HG02678 (cell line): ENCODE results near the gene ST3GAL4.
A peak's percentile ranks its signal among the peaks of the same experiment; 100 is the strongest.

ENCODE experiments used
- ATAC-seq: cut with Tn5 transposase; IDR thresholded peaks from one replicate; pipeline ENCODE4 v1.9.1; 2021; ENCODE audit warnings: mild to moderate bottlenecking, moderate library complexity; ENCODE audit not compliant: unreplicated experiment

ST3GAL4 gene

DNA sequence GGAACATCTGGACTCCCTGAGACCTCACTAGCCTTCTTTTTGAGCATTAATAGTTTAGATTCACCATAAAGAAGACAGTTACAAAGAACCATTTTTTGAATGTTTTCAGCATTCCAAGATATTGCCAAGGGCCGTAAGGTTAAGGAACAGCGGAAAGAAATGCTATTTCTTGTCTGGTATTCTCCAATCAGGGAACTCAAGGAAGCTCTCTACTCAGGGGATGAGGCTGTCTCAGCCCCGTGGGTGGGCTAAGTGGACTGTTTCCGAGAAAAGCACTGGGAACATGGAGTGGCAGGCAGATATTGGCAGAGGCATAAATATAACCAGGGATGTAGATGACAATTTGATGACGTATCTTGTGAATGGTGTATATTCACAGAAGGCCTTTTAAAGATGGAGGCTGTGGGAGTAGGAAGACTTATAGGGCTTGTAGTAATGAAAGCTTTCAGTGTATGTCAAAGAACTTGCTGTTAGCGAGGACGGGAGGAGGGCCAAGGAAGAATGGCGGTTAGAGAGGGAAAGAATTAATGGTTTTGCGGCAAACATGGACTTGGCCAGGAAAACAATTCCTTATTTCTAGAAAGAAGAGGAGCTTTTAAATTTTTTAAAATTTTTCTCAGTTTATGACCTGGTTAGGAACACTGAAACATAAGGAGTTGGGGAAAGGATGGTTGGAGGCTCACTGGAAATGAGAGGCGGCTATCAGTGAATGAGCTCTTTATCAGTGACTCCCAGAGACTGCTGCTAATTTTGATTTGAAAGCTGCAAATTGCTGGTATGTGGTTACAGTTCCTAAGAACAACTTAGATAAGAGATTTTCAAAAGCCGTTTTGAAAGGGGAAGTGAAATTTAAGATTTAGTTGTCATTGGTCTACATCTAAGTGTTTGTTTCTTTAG, 64.6 kb downstream of the ST3GAL4 start:
- ATAC-seq, result peak; percentile 78

DNA sequence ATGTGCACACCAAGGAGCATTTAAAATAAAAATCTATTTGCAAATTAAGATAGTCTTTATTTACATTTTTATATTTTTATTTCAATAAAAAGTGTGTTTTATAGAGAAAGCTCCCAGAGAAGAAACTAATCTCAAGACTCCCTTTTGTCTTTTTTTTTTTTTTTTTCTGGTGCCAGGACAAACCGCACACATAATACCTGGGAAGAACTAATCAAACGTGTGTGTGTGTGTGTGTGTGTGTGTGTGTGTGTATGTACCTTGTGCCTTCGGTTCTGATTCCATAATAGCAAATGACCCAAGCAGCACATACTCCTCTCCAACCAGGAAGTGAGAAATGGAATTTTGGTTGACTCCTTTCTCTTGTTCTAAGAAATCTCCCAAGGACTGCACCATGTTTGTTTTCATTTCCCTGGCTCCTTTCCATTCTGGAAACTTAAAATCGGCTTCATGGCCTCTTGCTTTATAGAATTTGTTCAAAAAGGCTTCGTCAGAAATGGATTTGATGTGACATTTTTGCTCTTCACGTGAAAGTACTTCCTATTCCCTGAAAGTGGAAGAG, 65.3 kb downstream of the ST3GAL4 start:
- ATAC-seq, result no peak

DNA sequence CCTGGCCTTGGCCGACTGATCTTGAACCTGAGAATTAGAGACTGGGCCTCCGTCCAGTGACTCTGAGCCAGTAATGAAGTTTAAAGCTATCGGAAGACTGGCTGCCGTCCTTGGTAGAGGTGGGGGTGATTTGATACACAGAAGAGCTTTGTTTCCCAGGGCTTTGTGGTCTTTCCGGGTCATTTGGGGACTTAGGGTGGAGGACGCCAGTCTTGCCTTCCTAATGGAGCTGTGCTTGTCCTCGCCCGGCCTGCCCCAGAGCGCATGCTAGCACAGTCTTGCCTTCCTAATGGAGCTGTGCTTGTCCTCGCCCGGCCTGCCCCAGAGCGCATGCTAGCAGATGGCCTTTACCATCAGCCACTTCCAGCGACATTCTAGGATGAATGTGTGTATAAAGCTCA, 65.8 kb downstream of the ST3GAL4 start:
- ATAC-seq, result no peak

DNA sequence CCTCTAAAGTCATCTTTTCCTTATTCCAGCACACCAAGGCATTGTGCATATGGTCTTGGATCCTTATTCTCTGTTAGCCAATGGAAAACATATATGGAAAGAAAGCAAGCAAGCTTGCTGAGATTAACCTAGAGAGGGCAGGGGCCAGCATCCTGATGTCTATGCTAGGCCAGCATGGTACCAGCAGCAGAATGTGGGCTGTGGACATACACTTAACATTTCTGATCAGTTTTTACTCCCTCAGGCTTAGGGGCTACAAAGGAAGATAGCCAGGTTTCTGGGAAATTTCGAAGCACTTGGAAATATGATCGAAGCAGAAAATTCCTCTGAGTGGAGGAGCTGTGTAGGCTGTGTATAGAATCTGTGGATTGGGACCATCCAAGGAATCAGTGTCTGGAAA, 67.0 kb downstream of the ST3GAL4 start:
- ATAC-seq, result no peak

- ATAC-seq, result no peak
Observed at GRCh38 chr11:126423154-126423553, 67.7 kb downstream of the ST3GAL4 start.

DNA sequence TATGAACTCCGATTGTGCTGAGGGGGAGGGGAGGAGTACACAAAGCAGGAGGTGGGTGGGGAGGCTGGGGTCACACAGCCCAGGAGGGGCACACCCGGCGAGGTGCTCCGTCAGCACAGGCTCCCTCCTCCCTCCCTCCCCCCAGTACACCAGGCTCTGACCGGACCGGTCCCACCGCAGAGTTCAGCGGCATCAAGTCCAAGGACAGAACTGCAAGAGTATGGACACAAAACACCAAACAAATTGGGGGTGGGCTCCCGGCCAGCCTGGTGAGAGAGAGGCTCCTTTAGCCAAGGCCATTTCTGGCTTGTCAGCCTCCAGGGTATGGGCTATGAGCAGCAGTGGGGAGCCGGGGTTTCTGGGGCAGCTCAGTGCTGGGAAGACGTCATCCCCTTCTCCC, 68.3 kb downstream of the ST3GAL4 start:
- ATAC-seq, result no peak

- ATAC-seq, result no peak
Observed at GRCh38 chr11:126424471-126425039, 69.1 kb downstream of the ST3GAL4 start.

DNA sequence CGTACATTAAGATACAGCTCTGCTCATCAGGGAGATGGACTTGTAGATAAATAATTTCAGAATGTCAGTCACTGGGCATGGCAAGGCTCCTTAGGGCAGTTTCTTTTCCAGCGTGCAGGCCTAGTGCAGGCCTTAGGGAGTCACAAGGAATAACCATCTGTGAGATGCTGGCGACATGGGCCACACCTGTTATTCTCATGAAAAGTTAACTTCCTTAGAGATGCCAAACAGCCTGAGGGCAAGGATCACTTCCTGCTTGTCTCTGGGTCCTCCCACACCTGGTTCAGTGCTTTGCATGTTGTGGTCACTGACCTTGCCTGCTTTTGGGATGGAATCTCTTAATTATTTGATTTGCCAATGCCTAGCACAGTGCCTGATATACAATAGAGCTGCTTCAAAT, 70.6 kb downstream of the ST3GAL4 start:
- no peak for ATAC-seq

DNA sequence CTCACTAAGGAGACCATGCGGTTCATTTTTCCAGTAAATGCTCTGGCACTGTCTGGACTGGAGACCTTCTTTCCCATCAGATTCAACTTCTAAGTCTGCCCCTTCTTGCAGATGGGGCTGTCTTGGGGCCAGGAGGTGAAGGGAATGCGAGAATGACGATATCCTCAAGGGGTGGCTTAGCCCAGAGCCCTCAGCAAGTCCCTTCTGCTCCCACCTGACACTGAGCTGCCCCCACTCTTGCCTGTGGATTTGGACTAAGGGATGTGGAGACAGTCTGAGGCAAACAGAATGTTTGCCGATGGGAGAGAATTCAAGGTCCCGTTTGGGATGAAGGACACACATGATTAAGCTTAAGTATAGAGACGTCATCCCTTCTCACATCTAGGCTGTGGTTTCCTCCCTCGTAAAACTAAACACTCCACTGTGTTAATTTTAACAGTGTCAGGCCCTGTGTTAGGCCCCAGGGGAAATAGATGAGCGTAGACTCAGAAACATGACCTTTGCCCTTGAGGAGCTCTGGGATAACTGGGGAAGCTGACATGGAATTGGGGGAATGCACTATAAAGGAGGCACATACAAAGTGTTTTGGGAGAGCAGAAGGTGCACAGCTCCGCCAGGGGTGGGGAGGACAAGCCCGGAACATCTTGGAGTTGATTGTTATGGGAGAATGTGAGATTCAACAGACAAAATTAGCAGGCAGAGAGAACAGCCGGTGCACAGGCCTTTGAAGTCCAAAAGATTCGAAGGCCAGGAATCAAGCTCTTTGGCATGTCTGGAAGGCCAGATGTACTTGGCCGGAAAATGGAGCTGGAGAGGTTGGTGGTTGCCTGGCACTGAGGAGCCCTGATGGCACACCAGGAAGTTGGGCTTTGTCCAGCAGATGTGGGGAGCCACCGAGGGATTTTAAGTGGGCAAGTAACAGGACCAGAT, 71.6 kb downstream of the ST3GAL4 start:
- peak; percentile 76 for ATAC-seq

GRCh38 chr11:126430581-126431335, 75.3 kb downstream of the ST3GAL4 start:
- no peak for ATAC-seq

GRCh38 chr11:126431401-126432064, 76.0 kb downstream of the ST3GAL4 start:
- no peak for ATAC-seq

DNA sequence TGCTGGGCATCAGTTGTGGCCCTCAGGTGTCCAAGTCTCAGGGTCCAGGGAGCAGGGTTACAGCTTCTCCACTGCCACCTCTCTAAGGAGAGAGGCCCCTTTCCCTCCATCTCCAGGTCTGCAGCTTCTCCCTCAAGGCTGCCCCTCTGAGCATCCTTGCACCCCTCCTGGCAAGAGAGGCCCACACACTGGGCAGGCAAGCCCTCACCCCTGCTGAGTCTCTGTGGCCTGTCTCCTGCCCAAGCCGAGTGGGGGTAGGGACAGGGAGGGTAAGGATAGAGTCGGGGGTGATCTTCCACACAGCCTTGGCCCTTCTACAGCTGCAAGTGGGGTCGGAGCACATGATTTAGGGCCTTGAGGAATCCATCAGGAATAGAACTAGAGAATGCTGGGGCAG, 76.6 kb downstream of the ST3GAL4 start:
- ATAC-seq, result no peak

DNA sequence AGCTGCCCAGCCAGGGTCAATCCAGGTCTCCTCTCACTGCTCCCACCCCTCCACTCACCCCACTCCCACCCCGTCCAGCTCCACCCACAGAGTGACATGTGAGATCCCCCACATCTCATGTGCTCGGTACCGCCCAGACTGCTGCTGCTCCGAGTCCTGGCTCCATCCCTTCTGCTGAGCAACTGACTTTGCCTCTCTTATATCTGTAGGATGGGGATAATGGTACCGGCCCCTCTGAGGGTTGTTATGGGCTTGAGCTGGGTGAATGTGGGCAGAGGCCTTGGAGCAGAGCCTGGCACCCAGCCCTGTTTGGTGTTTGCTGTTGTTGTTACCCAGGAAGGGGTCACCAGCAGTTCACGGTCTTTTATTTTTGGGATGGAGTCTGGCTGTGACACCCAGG, 77.0 kb downstream of the ST3GAL4 start:
- no peak for ATAC-seq

GRCh38 chr11:126433244-126433846, 77.9 kb downstream of the ST3GAL4 start:
- ATAC-seq, result no peak

- no peak for ATAC-seq
Observed at GRCh38 chr11:126433989-126434949, 78.8 kb downstream of the ST3GAL4 start.

DNA sequence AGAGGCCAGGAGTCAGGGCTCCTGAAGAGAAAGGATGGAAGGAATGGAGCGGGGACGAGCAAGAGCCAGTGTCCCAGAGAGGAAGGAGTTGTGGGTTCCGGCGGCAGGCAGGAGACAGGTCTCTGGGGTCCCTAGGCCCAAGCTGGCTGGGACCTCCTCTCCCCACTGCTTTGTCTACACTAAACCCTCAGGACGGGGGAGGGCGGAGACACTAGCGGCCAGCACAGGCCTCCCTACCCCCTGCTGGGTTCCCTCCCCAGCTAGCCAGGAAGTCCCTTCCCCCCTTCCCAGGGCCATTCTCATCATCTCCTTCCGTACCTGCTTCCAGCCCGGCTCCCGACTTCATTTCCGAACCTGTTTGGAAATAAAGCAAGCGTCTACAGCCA, 79.5 kb downstream of the ST3GAL4 start:
- no peak for ATAC-seq

DNA sequence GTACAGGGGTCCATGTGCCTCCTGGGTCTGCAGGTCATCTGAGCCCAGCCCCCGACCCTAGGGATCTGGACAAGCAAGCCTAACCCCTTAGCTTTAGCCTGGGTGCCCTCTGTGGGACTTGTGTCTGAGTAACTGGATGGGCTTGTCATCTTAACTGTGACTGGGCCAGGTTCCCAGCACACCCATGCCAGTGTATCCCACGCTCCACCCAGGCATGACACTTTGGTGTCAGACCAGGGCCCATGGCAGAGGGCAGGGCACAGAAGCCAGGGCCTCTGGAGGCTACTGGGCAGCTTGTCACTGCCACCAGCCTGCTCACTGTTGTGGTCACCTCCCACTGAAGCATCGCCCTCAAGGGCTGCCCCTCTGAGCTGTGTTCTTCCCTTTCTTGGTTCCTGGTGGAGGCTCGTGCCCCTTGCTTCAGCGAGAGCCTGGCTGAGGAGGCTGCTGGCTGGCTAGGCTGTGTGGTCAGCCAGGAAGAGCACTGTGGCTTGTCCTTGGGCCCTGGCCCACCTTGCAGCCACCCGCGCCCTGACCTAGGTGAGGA, 80.8 kb downstream of the ST3GAL4 start:
- no peak for ATAC-seq

DNA sequence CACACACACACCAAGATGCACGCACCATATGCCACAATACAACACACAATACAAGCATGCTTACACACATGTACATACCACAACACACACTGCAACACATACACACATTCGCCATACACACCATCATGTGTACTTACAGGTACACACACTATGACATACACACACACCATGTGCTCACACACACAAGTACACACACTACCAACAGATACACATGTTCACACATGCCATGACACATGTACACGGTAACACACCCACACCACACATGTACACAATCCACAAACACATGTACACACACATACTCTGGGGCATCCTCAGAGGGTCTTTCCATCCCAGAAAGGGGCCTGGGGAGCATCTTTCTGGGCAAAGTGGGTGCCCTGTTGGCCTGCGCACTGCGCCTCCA, 82.2 kb downstream of the ST3GAL4 start:
- no peak for ATAC-seq
